ENCODE measurements around the gene IL34.

The IL34 gene

GRCh38 chr16:70701998-70702397, 55.6 kb downstream of the IL34 start:
- TF ChIP-seq CTCF (IDR thresholded peaks at IDR 0.05; ENCODE audit: low read depth, low read length) (no peak), EZH2phosphoT487 (IDR thresholded peaks at IDR 0.05; ENCODE audit: low read depth) (no peak)
- no peaks in the 10 kb centered on the region for H3K4me1 ChIP-seq (ENCODE audit: low read length)
- no peaks in the 10 kb centered on the region for H3K9me3 ChIP-seq (ENCODE audit: insufficient read depth, low read length)
- no peaks in the 10 kb centered on the region for H3K79me2 ChIP-seq (ENCODE audit: low read length)
- H4K20me1 ChIP-seq (ENCODE audit: insufficient read depth, low read length): no peaks in the 10 kb centered on the region
- H3K27ac ChIP-seq (ENCODE audit: low read length): no peak overlapping the region
- H3K4me2 ChIP-seq (ENCODE audit: low read length): no peak overlapping the region
- H3K4me3 ChIP-seq (ENCODE audit: low read length): no peak overlapping the region
- H3K9ac ChIP-seq (ENCODE audit: low read length): no peak overlapping the region
- no peaks in the 10 kb centered on the region for H3K27me3 ChIP-seq (ENCODE audit: low read depth, low read length)
- no peak overlapping the region for H2AFZ ChIP-seq (ENCODE audit: low read depth, low read length)
- H3K36me3 ChIP-seq (replicated peaks; ENCODE audit: low read depth, low read length): no peaks in the 10 kb centered on the region

DNA sequence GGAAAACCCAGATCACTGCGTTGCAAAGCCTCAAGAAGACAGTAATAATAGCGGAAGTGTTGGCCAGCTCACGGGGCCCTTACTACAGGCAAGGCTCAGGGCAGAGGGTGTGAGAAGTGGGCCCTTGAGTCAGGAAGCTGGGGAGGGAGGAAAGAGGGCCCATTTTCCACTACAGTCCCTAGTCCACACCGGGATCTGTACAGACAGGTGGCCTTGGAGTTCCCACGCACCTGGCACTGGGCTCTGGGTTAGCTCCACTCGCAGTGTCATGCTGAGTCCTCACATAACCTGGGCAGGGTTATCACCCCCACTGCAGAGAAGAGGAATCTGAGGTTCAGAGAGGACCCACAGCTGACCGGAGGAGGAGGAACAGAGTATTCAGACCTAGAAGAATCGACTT, 56.3 kb downstream of the IL34 start:
- Histone ChIP-seq H3K4me1 (ENCODE audit: low read length) (no peaks in the 10 kb centered on the region), H3K36me3 (replicated peaks; ENCODE audit: low read depth, low read length) (no peaks in the 10 kb centered on the region), H3K79me2 (ENCODE audit: low read length) (no peaks in the 10 kb centered on the region), H3K27ac (ENCODE audit: low read length) (no peak overlapping the region), H3K9me3 (ENCODE audit: insufficient read depth, low read length) (no peaks in the 10 kb centered on the region), H4K20me1 (ENCODE audit: insufficient read depth, low read length) (no peaks in the 10 kb centered on the region), H3K4me2 (ENCODE audit: low read length) (no peak overlapping the region), H3K9ac (ENCODE audit: low read length) (no peak overlapping the region), H2AFZ (ENCODE audit: low read depth, low read length) (no peak overlapping the region), H3K4me3 (ENCODE audit: low read length) (no peak overlapping the region), H3K27me3 (ENCODE audit: low read depth, low read length) (no peaks in the 10 kb centered on the region)
- TF ChIP-seq CTCF (IDR thresholded peaks at IDR 0.05; ENCODE audit: low read depth, low read length) (no peak), EZH2phosphoT487 (IDR thresholded peaks at IDR 0.05; ENCODE audit: low read depth) (no peak)

- no peak overlapping the region for H2AFZ ChIP-seq (ENCODE audit: low read depth, low read length)
- H3K4me3 ChIP-seq (ENCODE audit: low read length): no peak overlapping the region
- no peaks in the 10 kb centered on the region for H3K9me3 ChIP-seq (ENCODE audit: insufficient read depth, low read length)
- no peaks in the 10 kb centered on the region for H3K27me3 ChIP-seq (ENCODE audit: low read depth, low read length)
- H4K20me1 ChIP-seq (ENCODE audit: insufficient read depth, low read length): no peaks in the 10 kb centered on the region
- no peaks in the 10 kb centered on the region for H3K4me1 ChIP-seq (ENCODE audit: low read length)
- TF ChIP-seq EZH2phosphoT487 (IDR thresholded peaks at IDR 0.05; ENCODE audit: low read depth): no peak
- TF ChIP-seq CTCF (IDR thresholded peaks at IDR 0.05; ENCODE audit: low read depth, low read length): no peak
- H3K9ac ChIP-seq (ENCODE audit: low read length): no peak overlapping the region
- no peak overlapping the region for H3K27ac ChIP-seq (ENCODE audit: low read length)
- H3K4me2 ChIP-seq (ENCODE audit: low read length): no peak overlapping the region
- H3K79me2 ChIP-seq (ENCODE audit: low read length): no peaks in the 10 kb centered on the region
- H3K36me3 ChIP-seq (replicated peaks; ENCODE audit: low read depth, low read length): no peaks in the 10 kb centered on the region
Observed at GRCh38 chr16:70703041-70703834, 56.9 kb downstream of the IL34 start.

GRCh38 chr16:70703835-70704381, 57.5 kb downstream of the IL34 start:
- no peak for TF ChIP-seq CTCF (IDR thresholded peaks at IDR 0.05; ENCODE audit: low read depth, low read length)
- no peak for TF ChIP-seq EZH2phosphoT487 (IDR thresholded peaks at IDR 0.05; ENCODE audit: low read depth)
- H3K79me2 ChIP-seq (ENCODE audit: low read length): no peaks in the 10 kb centered on the region
- H3K27ac ChIP-seq (ENCODE audit: low read length): no peak overlapping the region
- H3K4me3 ChIP-seq (ENCODE audit: low read length): no peak overlapping the region
- H3K36me3 ChIP-seq (replicated peaks; ENCODE audit: low read depth, low read length): no peaks in the 10 kb centered on the region
- H3K9me3 ChIP-seq (ENCODE audit: insufficient read depth, low read length): no peaks in the 10 kb centered on the region
- no peak overlapping the region for H2AFZ ChIP-seq (ENCODE audit: low read depth, low read length)
- H3K4me1 ChIP-seq (ENCODE audit: low read length): no peaks in the 10 kb centered on the region
- no peaks in the 10 kb centered on the region for H4K20me1 ChIP-seq (ENCODE audit: insufficient read depth, low read length)
- H3K4me2 ChIP-seq (ENCODE audit: low read length): no peak overlapping the region
- H3K9ac ChIP-seq (ENCODE audit: low read length): no peak overlapping the region
- H3K27me3 ChIP-seq (ENCODE audit: low read depth, low read length): no peaks in the 10 kb centered on the region
